SU-DHL-6 (cell line): ENCODE data around the gene FBN1.

Source experiments
- H2AFZ ChIP-seq: fragments of 200-600 bp; sonication (generic); 2 replicates; pipeline ENCODE4 v1.6.1; 2014; ENCODE audit warnings: low read depth, mild to moderate bottlenecking, moderate library complexity, mixed read lengths, antibody characterized with exemption, low read length; ENCODE audit not compliant: severe bottlenecking
- H3F3A ChIP-seq: fragments of 200-600 bp; shearing (Covaris generic); 2 replicates; pipeline ENCODE4 v1.6.0; 2016; ENCODE audit warnings: antibody characterized with exemption, mild to moderate bottlenecking; ENCODE audit not compliant: insufficient read depth
- H3K27ac ChIP-seq: fragments of 200-600 bp; sonication (generic); 2 replicates; pipeline ENCODE4 v1.5.1; 2016; ENCODE audit warnings: low read depth, mild to moderate bottlenecking, low read length, moderate library complexity, mixed read lengths
- H3K27me3 ChIP-seq: fragments of 200-600 bp; sonication (generic), shearing (Covaris generic); 2 replicates; pipeline ENCODE4 v1.6.0; 2014; ENCODE audit warnings: mild to moderate bottlenecking, low read length
- H3K36me3 ChIP-seq: fragments of 200-600 bp; sonication (generic); 2 replicates; pipeline ENCODE4 v1.6.1; 2014; ENCODE audit warnings: mild to moderate bottlenecking, low read length, mixed read lengths
- H3K4me2 ChIP-seq: fragments of 300-600, 200-600 bp; shearing (Covaris generic), sonication (generic); 2 replicates; pipeline ENCODE4 v1.6.0; 2014; ENCODE audit warnings: low read length, low read depth, mild to moderate bottlenecking; ENCODE audit not compliant: poor library complexity, severe bottlenecking
- H3K4me3 ChIP-seq: fragments of 200-600 bp; sonication (generic); 2 replicates; pipeline ENCODE4 v1.5.1; 2014; ENCODE audit warnings: antibody characterized with exemption, low read length, mild to moderate bottlenecking, mixed read lengths; ENCODE audit not compliant: insufficient read depth, poor library complexity, severe bottlenecking
- H3K79me2 ChIP-seq: fragments of 200-600 bp; sonication (generic); 2 replicates; pipeline ENCODE4 v1.6.1; 2014; ENCODE audit warnings: mild to moderate bottlenecking, low read length, moderate library complexity; ENCODE audit not compliant: insufficient read depth
- H3K9ac ChIP-seq: fragments of 200-600 bp; sonication (generic); 2 replicates; pipeline ENCODE4 v1.7.0; 2014; ENCODE audit warnings: mild to moderate bottlenecking, low read length
- H3K9me2 ChIP-seq: fragments of 200-600 bp; sonication (generic); replicated peaks from 2 replicates; pipeline ENCODE4 v1.6.1; 2014; ENCODE audit warnings: low read length; ENCODE audit not compliant: insufficient read depth
- H3K9me3 ChIP-seq: fragments of 200-600 bp; sonication (generic); 2 replicates; pipeline ENCODE4 v1.6.1; 2014; ENCODE audit warnings: low read length, mixed read lengths; ENCODE audit not compliant: insufficient read depth
- H4K20me1 ChIP-seq: fragments of 200-600 bp; sonication (generic); 2 replicates; pipeline ENCODE4 v1.6.1; 2014; ENCODE audit warnings: low read depth, mild to moderate bottlenecking, antibody characterized with exemption, low read length, moderate library complexity, mixed read lengths
- CTCF ChIP-seq: fragments of 200-600 bp; sonication (generic); IDR thresholded peaks from one replicate; pipeline ENCODE4 v1.5.1; 2017; ENCODE audit warnings: antibody characterized with exemption, mild to moderate bottlenecking, low read length, moderate library complexity; ENCODE audit not compliant: insufficient read depth, poor library complexity, severe bottlenecking
- EZH2phosphoT487 ChIP-seq: fragments of 200-600 bp; sonication (generic), shearing (Covaris generic); conservative IDR thresholded peaks from 2 replicates; pipeline ENCODE4 v1.6.1; 2018; ENCODE audit warnings: mild to moderate bottlenecking, antibody characterized with exemption, low read length, moderate library complexity, mixed read lengths

FBN1 gene

GRCh38 chr15:48433226-48433886, 212.2 kb downstream of the FBN1 start:
- Histone ChIP-seq H3F3A (no peaks in the 10 kb centered on the region), H3K27me3 (no peaks in the 10 kb centered on the region), H2AFZ (no peak overlapping the region), H3K27ac (no peak overlapping the region), H3K4me3 (no peak overlapping the region), H3K9ac (no peak overlapping the region), H3K4me2 (no peak overlapping the region), H3K36me3 (no peaks in the 10 kb centered on the region), H3K9me3 (no peaks in the 10 kb centered on the region), H4K20me1 (no peaks in the 10 kb centered on the region), H3K79me2 (no peaks in the 10 kb centered on the region), H3K9me2 (no peaks in the 10 kb centered on the region)
- TF ChIP-seq EZH2phosphoT487 (no peak), CTCF (no peak)

GRCh38 chr15:48432688-48433087, 212.8 kb downstream of the FBN1 start:
- Histone ChIP-seq H3K9ac (no peak overlapping the region), H3K4me2 (no peak overlapping the region), H3K27ac (no peak overlapping the region), H3K9me3 (no peaks in the 10 kb centered on the region), H3K4me3 (no peak overlapping the region), H3K9me2 (no peaks in the 10 kb centered on the region), H2AFZ (no peak overlapping the region), H3F3A (no peaks in the 10 kb centered on the region), H3K79me2 (no peaks in the 10 kb centered on the region), H4K20me1 (no peaks in the 10 kb centered on the region), H3K36me3 (no peaks in the 10 kb centered on the region), H3K27me3 (no peaks in the 10 kb centered on the region)
- TF ChIP-seq EZH2phosphoT487 (no peak), CTCF (no peak)

GRCh38 chr15:48427960-48428547, 217.5 kb downstream of the FBN1 start:
- Histone ChIP-seq H3K4me3 (no peak overlapping the region), H3K36me3 (no peaks in the 10 kb centered on the region), H3K9me3 (no peaks in the 10 kb centered on the region), H3K9me2 (no peaks in the 10 kb centered on the region), H3K9ac (no peak overlapping the region), H3K27me3 (no peaks in the 10 kb centered on the region), H3K79me2 (no peaks in the 10 kb centered on the region), H3K4me2 (no peak overlapping the region), H4K20me1 (no peaks in the 10 kb centered on the region), H2AFZ (no peak overlapping the region), H3K27ac (no peak overlapping the region), H3F3A (no peaks in the 10 kb centered on the region)
- no peak for TF ChIP-seq EZH2phosphoT487
- no peak for TF ChIP-seq CTCF
